Measurements from ENCODE around the gene VPS18.

VPS18 gene

DNA sequence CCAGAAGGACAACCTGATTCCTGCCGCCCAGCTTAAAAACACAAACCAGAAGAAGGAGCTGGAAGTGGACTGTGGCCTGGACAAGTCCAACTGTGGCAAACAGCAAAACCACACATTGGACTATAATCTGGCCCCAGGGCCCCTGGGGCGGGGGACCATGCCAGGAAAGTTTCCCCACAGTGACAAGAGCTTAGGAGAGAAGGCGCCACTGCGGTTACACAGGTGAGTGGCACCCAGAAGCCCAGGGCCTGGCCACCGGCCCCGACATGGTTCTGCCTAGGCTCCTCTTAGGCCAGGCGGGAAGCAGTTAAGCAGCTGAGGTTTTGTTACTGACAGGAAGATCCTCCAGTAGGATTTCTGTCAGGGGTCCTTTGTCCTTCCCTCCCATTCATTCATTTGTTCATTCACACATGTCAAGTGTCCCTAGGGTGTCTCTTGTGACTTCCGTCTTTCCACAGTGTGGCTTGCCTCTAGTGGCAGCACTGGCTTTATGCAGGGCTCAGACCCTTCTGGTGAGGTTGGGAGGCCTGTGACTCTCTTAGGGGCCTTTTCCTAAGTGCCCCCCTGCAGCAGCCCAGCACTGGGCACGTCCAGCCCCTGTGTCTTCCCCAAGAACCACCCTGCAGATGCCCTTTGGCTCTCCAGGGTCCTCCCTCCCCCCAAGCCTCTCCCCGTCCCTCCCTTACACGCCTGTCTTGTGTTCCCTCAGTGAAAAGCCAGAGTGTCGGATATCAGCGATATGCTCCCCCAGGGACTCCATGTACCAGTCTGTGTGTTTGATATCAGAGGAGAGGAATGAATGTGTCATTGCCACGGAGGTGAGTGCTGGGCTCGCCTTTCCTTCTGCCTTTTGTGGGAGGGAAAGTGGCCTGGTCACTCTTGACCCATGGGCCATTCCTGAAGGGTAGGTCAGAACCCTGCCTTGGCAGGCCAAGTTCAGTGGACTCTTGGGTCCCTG is 42.7 kb downstream of the VPS18 start:
- DNase-seq (ENCODE audit: low read depth in 2 of 2), result no peak

DNA sequence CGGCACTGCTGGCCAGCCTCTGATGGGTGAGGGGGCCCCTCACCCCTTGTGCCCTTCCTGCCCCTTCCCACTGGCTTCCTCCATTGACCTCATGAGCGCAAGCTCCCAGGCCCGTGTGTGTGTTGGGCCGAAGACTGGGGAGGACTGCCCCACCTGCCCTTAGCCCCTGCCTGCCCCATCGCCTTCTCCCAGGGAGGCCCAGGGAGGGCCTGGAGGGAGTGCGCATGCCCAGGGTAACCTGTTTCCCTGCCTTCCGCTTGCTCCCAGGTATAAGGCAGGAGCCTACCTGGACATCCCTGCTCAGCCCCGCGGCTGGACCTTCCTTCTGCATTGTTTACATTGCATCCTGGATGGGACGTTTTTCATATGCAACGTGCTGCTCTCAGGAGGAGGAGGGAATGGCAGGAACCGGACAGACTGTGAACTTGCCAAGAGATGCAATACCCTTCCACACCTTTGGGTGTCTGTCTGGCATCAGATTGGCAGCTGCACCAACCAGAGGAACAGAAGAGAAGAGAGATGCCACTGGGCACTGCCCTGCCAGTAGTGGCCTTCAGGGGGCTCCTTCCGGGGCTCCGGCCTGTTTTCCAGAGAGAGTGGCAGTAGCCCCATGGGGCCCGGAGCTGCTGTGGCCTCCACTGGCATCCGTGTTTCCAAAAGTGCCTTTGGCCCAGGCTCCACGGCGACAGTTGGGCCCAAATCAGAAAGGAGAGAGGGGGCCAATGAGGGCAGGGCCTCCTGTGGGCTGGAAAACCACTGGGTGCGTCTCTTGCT is 43.7 kb downstream of the VPS18 start:
- DNase-seq (ENCODE audit: low read depth in 2 of 2), result no peak

- no peak for DNase-seq (ENCODE audit: low read depth in 2 of 2)
Observed at GRCh38 chr15:40938536-40938870, 44.3 kb downstream of the VPS18 start.

GRCh38 chr15:40940296-40940801 is 46.1 kb downstream of the VPS18 start:
- DNase-seq (ENCODE audit: low read depth in 2 of 2), result no peak

GRCh38 chr15:40941068-40941527 is 46.8 kb downstream of the VPS18 start:
- no peak for DNase-seq (ENCODE audit: low read depth in 2 of 2)

GRCh38 chr15:40941528-40942336 is 47.5 kb downstream of the VPS18 start:
- DNase-seq (ENCODE audit: low read depth in 2 of 2), result peak; percentile 30 to 33

DNA sequence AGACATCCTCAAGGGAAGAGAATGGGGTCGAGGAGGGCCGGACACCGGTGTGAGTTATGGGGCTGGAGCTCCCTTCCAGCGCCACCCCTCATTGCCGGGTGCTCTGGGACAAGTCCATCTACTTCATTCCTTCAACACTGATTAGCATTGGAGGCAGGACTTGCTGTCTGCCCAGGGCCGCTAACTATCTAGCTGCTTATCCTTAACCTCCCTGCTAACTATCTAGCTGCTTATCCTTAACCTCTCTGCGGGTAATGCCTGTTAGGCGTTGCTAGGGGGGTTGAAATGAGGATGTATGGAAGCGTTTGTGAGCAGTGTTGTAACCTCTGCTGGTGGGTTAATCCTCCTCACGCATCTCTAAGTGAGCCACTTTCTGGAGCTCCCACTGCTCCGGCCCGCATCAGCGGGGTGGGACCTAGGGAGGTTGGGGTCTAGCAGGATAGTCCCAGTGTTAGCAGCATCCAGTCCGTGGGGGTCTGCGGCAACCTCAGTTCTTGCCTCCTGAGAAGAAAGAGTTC is 48.1 kb downstream of the VPS18 start:
- DNase-seq (ENCODE audit: low read depth in 2 of 2), result no peak

- DNase-seq (ENCODE audit: low read depth in 2 of 2), result no peak
Observed at GRCh38 chr15:40942878-40943277, 48.6 kb downstream of the VPS18 start.

GRCh38 chr15:40943764-40944365 is 49.6 kb downstream of the VPS18 start:
- no peak for DNase-seq (ENCODE audit: low read depth in 2 of 2)

GRCh38 chr15:40944510-40945296 is 50.5 kb downstream of the VPS18 start:
- DNase-seq (ENCODE audit: low read depth in 2 of 2), result no peak

DNA sequence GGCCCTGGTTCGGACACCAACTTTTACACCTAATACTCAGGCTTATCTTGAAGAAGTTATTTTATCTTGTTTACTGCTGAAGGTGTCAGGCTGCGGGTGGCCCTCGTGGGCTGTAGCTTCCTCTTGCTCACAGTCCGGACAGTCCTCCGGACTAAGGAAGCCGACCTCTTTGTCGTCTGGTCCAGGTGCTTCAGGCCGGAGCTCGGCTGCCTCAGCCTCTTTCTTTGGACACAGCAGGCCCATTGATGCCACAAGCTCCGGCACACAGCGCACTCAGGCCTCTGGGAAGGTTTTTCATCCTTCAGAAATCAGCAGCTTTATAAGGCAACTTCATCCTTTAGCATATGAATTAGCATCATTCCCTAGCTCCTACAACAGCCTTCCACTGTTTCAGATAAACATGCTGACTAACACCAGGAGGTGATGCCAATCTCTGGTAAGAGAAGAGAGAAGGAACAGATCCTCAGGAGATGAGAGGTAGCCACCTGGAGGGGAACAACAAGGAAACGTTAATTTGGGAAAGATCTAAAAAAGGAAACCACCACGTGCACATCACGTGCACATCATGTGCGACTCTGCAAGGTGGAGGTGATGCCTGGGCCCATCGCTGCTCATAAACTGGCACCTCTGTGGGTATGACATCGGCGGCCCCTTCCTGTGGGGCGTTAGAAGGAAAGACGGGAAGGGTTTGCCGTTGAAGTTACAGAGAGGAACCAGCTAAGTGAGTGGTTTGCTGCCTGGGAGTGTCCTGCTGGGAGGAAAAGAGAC is 54.6 kb downstream of the VPS18 start:
- DNase-seq (ENCODE audit: low read depth in 2 of 2), result no peak

DNA sequence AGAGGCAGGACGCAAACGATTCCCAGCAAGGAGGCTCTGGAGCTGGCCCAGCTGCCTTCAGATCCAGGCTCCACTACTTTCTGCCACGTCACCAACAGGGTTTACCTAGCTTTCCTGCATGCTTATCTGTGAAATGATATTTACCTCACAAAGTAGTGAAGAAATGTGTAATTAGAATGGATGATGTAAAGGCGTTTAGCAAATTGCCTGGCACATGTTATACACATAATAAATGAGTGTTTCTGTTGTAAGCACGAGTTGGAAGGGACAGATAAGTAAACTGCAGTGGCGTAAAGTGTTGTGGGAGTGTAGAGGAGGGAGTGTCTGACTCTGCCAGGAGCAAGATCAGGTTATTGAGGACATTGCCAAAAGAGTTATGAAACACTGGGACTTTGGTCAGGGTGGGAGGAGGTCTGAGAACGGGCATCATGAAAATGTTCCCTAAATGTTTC is 55.5 kb downstream of the VPS18 start:
- DNase-seq (ENCODE audit: low read depth in 2 of 2), result no peak

DNA sequence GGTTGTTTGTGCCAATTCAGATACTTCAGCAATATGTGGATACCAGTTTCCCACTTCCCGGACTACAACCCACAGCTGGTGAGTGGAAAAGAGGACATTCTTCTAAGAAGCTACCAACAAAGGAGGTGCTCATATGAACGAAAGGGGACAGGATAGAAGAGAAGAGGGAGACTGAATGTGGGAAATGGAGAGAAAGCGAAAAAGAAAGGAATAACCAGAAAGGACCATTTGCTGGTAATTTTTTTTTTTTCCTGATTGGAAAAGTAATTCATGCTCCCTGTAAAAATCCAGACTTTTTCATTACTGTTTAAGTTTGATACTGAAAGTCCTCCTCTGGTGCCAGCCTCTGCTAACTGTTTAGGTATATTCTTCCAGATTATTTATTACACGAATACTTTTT is 57.5 kb downstream of the VPS18 start:
- no peak for DNase-seq (ENCODE audit: low read depth in 2 of 2)

DNA sequence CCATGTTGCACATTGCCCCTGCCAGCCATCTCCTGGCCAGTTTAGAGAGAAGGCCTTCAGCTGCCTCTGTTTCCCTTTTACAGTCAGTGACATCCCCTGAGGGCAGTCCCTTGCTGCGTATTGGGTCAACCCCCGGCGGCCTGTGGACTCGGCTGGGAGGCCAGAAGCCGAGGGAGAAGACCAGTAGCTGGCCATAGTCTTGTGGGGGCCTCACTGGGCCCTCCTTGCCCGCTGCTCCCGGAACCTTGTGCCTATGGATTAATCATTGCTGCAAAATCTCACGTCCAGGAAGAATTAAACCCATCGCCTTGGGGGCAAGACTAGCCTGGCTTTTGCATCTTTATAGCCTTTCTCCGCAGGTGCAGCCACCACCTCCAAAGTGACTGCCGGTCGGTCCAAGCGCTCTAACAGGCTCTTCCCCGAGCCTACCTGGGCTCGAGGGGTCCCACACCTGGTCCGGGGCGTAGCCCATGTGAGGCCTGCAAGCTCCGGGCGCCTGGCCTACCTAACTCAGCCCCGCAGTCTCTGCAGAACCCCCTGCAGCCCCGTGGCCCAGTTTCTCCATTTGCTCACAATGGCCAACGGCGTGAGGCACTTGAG is 58.2 kb downstream of the VPS18 start:
- no peak for DNase-seq (ENCODE audit: low read depth in 2 of 2)

GRCh38 chr15:40952901-40953712 is 58.9 kb downstream of the VPS18 start, which contains the start of gene CHAC1:
TSS of gene CHAC1 (plus strand) at chr15:40953471. CDS start at chr15:40953584, 113 bp downstream.
- DNase-seq (ENCODE audit: low read depth in 2 of 2), result peak; percentile 82 to 87
